ENCODE data around the gene UBE2S.
"Not testable (repeated sequence)": the region's sequence is repeated elsewhere in the genome, so short reads cannot be mapped to it uniquely, and the experiment has no call there.

UBE2S gene

GRCh38 chr19:55439052-55439451, 31.5 kb upstream of the UBE2S start:
- DNase-seq = no peak

- DNase-seq = no peak
Measured at GRCh38 chr19:55437410-55437809, 29.8 kb upstream of the UBE2S start.

- no peak for DNase-seq
Measured at GRCh38 chr19:55436847-55437246, 29.3 kb upstream of the UBE2S start.

- DNase-seq = no peak
Measured at GRCh38 chr19:55435020-55435419, 27.4 kb upstream of the UBE2S start.

- no peak for DNase-seq
Measured at GRCh38 chr19:55434356-55434919, 26.9 kb upstream of the UBE2S start.

GRCh38 chr19:55433292-55433691, 25.7 kb upstream of the UBE2S start:
- DNase-seq = no peak

- no peak for DNase-seq
Measured at GRCh38 chr19:55432241-55432959, 24.8 kb upstream of the UBE2S start.

GRCh38 chr19:55431183-55431582, 23.6 kb upstream of the UBE2S start:
- no peak for DNase-seq

GRCh38 chr19:55426042-55426441, 18.5 kb upstream of the UBE2S start:
- DNase-seq = no peak

GRCh38 chr19:55424518-55424917, 16.9 kb upstream of the UBE2S start:
- DNase-seq = no peak

GRCh38 chr19:55423225-55424005, 15.8 kb upstream of the UBE2S start:
- no peak for DNase-seq

GRCh38 chr19:55421281-55421680, 13.7 kb upstream of the UBE2S start:
- peak; percentile 34 for DNase-seq

GRCh38 chr19:55419624-55420236, 12.1 kb upstream of the UBE2S start:
- DNase-seq = no peak

- no peak for DNase-seq
Measured at GRCh38 chr19:55419103-55419502, 11.5 kb upstream of the UBE2S start.

GRCh38 chr19:55418185-55418584, 10.6 kb upstream of the UBE2S start:
- peak; percentile 43 for DNase-seq

- DNase-seq = no peak
Measured at GRCh38 chr19:55410168-55410567, 2.6 kb upstream of the UBE2S start.

GRCh38 chr19:55409179-55409578, 1.6 kb upstream of the UBE2S start:
- DNase-seq = not testable (repeated sequence)

- peak; percentile 23 for DNase-seq
Measured at GRCh38 chr19:55408533-55408872, 915 bp upstream of the UBE2S start.

- DNase-seq = peak; percentile 94
Measured at GRCh38 chr19:55407800-55408532, 378 bp upstream of the UBE2S start.

GRCh38 chr19:55406826-55407549, 600 bp downstream of the UBE2S start:
- DNase-seq = no peak

GRCh38 chr19:55406091-55406825, 1.3 kb downstream of the UBE2S start:
- no peak for DNase-seq

- DNase-seq = no peak
Measured at GRCh38 chr19:55405638-55406037, 1.9 kb downstream of the UBE2S start.

All from activated T-cell treated with anti-CD3 and anti-CD28 coated beads, Interleukin-2, amount 50 U/mL, for 1 hour (primary cell).